Measurements from ENCODE around the gene AARS2.
"Not testable (repeated sequence)": the region's sequence is repeated elsewhere in the genome, so short reads cannot be mapped to it uniquely, and the experiment has no call there.

Gene AARS2

GRCh38 chr6:44332585-44332984 lies 19.4 kb upstream of the AARS2 start:
- Histone ChIP-seq H3K4me1 (ENCODE audit: control insufficient read depth, insufficient read depth, low read length) (peaks cover 8% of the 10 kb centered on the region), H3K27me3 (ENCODE audit: control insufficient read depth, insufficient read depth, low read length, poor library complexity, severe bottlenecking) (no peaks in the 10 kb centered on the region), H3K4me3 (ENCODE audit: insufficient read depth, low read depth, low read length) (no peak overlapping the region), H3K27ac (ENCODE audit: insufficient read depth, low read depth, low read length, poor library complexity, severe bottlenecking) (no peak overlapping the region), H3K36me3 (ENCODE audit: control insufficient read depth, insufficient read depth, low read length) (no peaks in the 10 kb centered on the region), H3K9me3 (ENCODE audit: control insufficient read depth, low read length) (no peaks in the 10 kb centered on the region)
- 74 to 77% methylated on average over 7 of the region's 7 CpGs for WGBS, 2 experiments

GRCh38 chr6:44329858-44330257 lies 16.7 kb upstream of the AARS2 start:
- Histone ChIP-seq H3K27me3 (ENCODE audit: control insufficient read depth, insufficient read depth, low read length, poor library complexity, severe bottlenecking) (no peaks in the 10 kb centered on the region), H3K9me3 (ENCODE audit: control insufficient read depth, low read length) (no peaks in the 10 kb centered on the region), H3K4me3 (ENCODE audit: insufficient read depth, low read depth, low read length) (no peak overlapping the region), H3K36me3 (ENCODE audit: control insufficient read depth, insufficient read depth, low read length) (no peaks in the 10 kb centered on the region), H3K4me1 (ENCODE audit: control insufficient read depth, insufficient read depth, low read length) (no peaks in the 10 kb centered on the region), H3K27ac (ENCODE audit: insufficient read depth, low read depth, low read length, poor library complexity, severe bottlenecking) (no peak overlapping the region)
- WGBS, 2 experiments, result 72 to 77% methylated on average over 5 of the region's 5 CpGs

- H3K4me1 ChIP-seq (ENCODE audit: control insufficient read depth, insufficient read depth, low read length); H3K9me3 ChIP-seq (ENCODE audit: control insufficient read depth, low read length); H3K27me3 ChIP-seq (ENCODE audit: control insufficient read depth, insufficient read depth, low read length, poor library complexity, severe bottlenecking); H3K4me3 ChIP-seq (ENCODE audit: insufficient read depth, low read depth, low read length); H3K27ac ChIP-seq (ENCODE audit: insufficient read depth, low read depth, low read length, poor library complexity, severe bottlenecking); H3K36me3 ChIP-seq (ENCODE audit: control insufficient read depth, insufficient read depth, low read length): not testable (repeated sequence)
- 32 to 44% methylated on average over 4 of the region's 9 CpGs for WGBS, 2 experiments
These were observed 15.1 kb upstream of the AARS2 start for GRCh38 chr6:44328203-44328602.

- WGBS, 2 experiments, result 70 to 74% methylated on average over 2 of the region's 2 CpGs
- Histone ChIP-seq H3K27me3 (ENCODE audit: control insufficient read depth, insufficient read depth, low read length, poor library complexity, severe bottlenecking) (no peaks in the 10 kb centered on the region), H3K4me1 (ENCODE audit: control insufficient read depth, insufficient read depth, low read length) (no peaks in the 10 kb centered on the region), H3K27ac (ENCODE audit: insufficient read depth, low read depth, low read length, poor library complexity, severe bottlenecking) (no peak overlapping the region), H3K4me3 (ENCODE audit: insufficient read depth, low read depth, low read length) (no peak overlapping the region), H3K9me3 (ENCODE audit: control insufficient read depth, low read length) (no peaks in the 10 kb centered on the region), H3K36me3 (ENCODE audit: control insufficient read depth, insufficient read depth, low read length) (no peaks in the 10 kb centered on the region)
These were observed 14.6 kb upstream of the AARS2 start for GRCh38 chr6:44327760-44328159.

GRCh38 chr6:44327096-44327495 lies 13.9 kb upstream of the AARS2 start:
- H3K27me3 ChIP-seq (ENCODE audit: control insufficient read depth, insufficient read depth, low read length, poor library complexity, severe bottlenecking), result no peaks in the 10 kb centered on the region

GRCh38 chr6:44321210-44321609 lies 8.1 kb upstream of the AARS2 start:
- WGBS, 2 experiments, result 84 to 86% methylated on average over 3 of the region's 3 CpGs
- Histone ChIP-seq H3K9me3 (ENCODE audit: control insufficient read depth, low read length) (no peaks in the 10 kb centered on the region), H3K27me3 (ENCODE audit: control insufficient read depth, insufficient read depth, low read length, poor library complexity, severe bottlenecking) (no peaks in the 10 kb centered on the region)

More at GRCh38 chr6:44327096-44327495, 13.9 kb upstream of the AARS2 start:
- H3K4me1 ChIP-seq (ENCODE audit: control insufficient read depth, insufficient read depth, low read length), result no peaks in the 10 kb centered on the region
- H3K4me3 ChIP-seq (ENCODE audit: insufficient read depth, low read depth, low read length), result no peak overlapping the region
- H3K9me3 ChIP-seq (ENCODE audit: control insufficient read depth, low read length), result no peaks in the 10 kb centered on the region
- H3K27ac ChIP-seq (ENCODE audit: insufficient read depth, low read depth, low read length, poor library complexity, severe bottlenecking), result no peak overlapping the region
- no peaks in the 10 kb centered on the region for H3K36me3 ChIP-seq (ENCODE audit: control insufficient read depth, insufficient read depth, low read length)

GRCh38 chr6:44317136-44317631 lies 4.0 kb upstream of the AARS2 start:
- H3K9me3 ChIP-seq (ENCODE audit: control insufficient read depth, low read length); H3K36me3 ChIP-seq (ENCODE audit: control insufficient read depth, insufficient read depth, low read length); H3K4me3 ChIP-seq (ENCODE audit: insufficient read depth, low read depth, low read length); H3K27me3 ChIP-seq (ENCODE audit: control insufficient read depth, insufficient read depth, low read length, poor library complexity, severe bottlenecking); H3K4me1 ChIP-seq (ENCODE audit: control insufficient read depth, insufficient read depth, low read length); H3K27ac ChIP-seq (ENCODE audit: insufficient read depth, low read depth, low read length, poor library complexity, severe bottlenecking): not testable (repeated sequence)
- 78 to 83% methylated on average over 8 to 9 of the region's 9 CpGs for WGBS, 2 experiments

More at GRCh38 chr6:44321210-44321609, 8.1 kb upstream of the AARS2 start:
- no peaks in the 10 kb centered on the region for H3K36me3 ChIP-seq (ENCODE audit: control insufficient read depth, insufficient read depth, low read length)
- no peak overlapping the region for H3K4me3 ChIP-seq (ENCODE audit: insufficient read depth, low read depth, low read length)
- H3K27ac ChIP-seq (ENCODE audit: insufficient read depth, low read depth, low read length, poor library complexity, severe bottlenecking), result no peak overlapping the region
- H3K4me1 ChIP-seq (ENCODE audit: control insufficient read depth, insufficient read depth, low read length), result no peaks in the 10 kb centered on the region

- H3K27me3 ChIP-seq (ENCODE audit: control insufficient read depth, insufficient read depth, low read length, poor library complexity, severe bottlenecking), result no peaks in the 10 kb centered on the region
- peaks cover 6% of the 10 kb centered on the region for H3K4me1 ChIP-seq (ENCODE audit: control insufficient read depth, insufficient read depth, low read length)
- no peaks in the 10 kb centered on the region for H3K9me3 ChIP-seq (ENCODE audit: control insufficient read depth, low read length)
- no peak overlapping the region for H3K27ac ChIP-seq (ENCODE audit: insufficient read depth, low read depth, low read length, poor library complexity, severe bottlenecking)
- whole genome bisulfite sequencing, 2 experiments, result 92 to 95% methylated on average over 12 of the region's 12 CpGs
- no peak overlapping the region for H3K4me3 ChIP-seq (ENCODE audit: insufficient read depth, low read depth, low read length)
- H3K36me3 ChIP-seq (ENCODE audit: control insufficient read depth, insufficient read depth, low read length), result no peaks in the 10 kb centered on the region
These were observed 3.3 kb upstream of the AARS2 start for GRCh38 chr6:44316481-44316880.

- Histone ChIP-seq H3K4me3 (ENCODE audit: insufficient read depth, low read depth, low read length) (no peak overlapping the region), H3K9me3 (ENCODE audit: control insufficient read depth, low read length) (no peaks in the 10 kb centered on the region), H3K27me3 (ENCODE audit: control insufficient read depth, insufficient read depth, low read length, poor library complexity, severe bottlenecking) (no peaks in the 10 kb centered on the region), H3K27ac (ENCODE audit: insufficient read depth, low read depth, low read length, poor library complexity, severe bottlenecking) (no peak overlapping the region), H3K4me1 (ENCODE audit: control insufficient read depth, insufficient read depth, low read length) (peaks cover 6% of the 10 kb centered on the region), H3K36me3 (ENCODE audit: control insufficient read depth, insufficient read depth, low read length) (no peaks in the 10 kb centered on the region)
- 90 to 91% methylated on average over 3 to 5 of the region's 5 CpGs for WGBS, 2 experiments
These were observed 2.8 kb upstream of the AARS2 start for GRCh38 chr6:44315951-44316350.

GRCh38 chr6:44315516-44315915 lies 2.4 kb upstream of the AARS2 start:
- no peak overlapping the region for H3K27ac ChIP-seq (ENCODE audit: insufficient read depth, low read depth, low read length, poor library complexity, severe bottlenecking)
- H3K27me3 ChIP-seq (ENCODE audit: control insufficient read depth, insufficient read depth, low read length, poor library complexity, severe bottlenecking), result no peaks in the 10 kb centered on the region
- WGBS, 2 experiments, result 87 to 90% methylated on average over 3 of the region's 3 CpGs
- H3K36me3 ChIP-seq (ENCODE audit: control insufficient read depth, insufficient read depth, low read length), result peaks cover 1% of the 10 kb centered on the region
- no peak overlapping the region for H3K4me3 ChIP-seq (ENCODE audit: insufficient read depth, low read depth, low read length)
- no peaks in the 10 kb centered on the region for H3K9me3 ChIP-seq (ENCODE audit: control insufficient read depth, low read length)
- H3K4me1 ChIP-seq (ENCODE audit: control insufficient read depth, insufficient read depth, low read length), result peaks cover 6% of the 10 kb centered on the region

GRCh38 chr6:44314657-44315056 lies 1.5 kb upstream of the AARS2 start:
- WGBS, 2 experiments, result 91 to 94% methylated on average over 8 of the region's 8 CpGs
- not testable (repeated sequence) for H3K4me1 ChIP-seq (ENCODE audit: control insufficient read depth, insufficient read depth, low read length); H3K27me3 ChIP-seq (ENCODE audit: control insufficient read depth, insufficient read depth, low read length, poor library complexity, severe bottlenecking); H3K9me3 ChIP-seq (ENCODE audit: control insufficient read depth, low read length); H3K27ac ChIP-seq (ENCODE audit: insufficient read depth, low read depth, low read length, poor library complexity, severe bottlenecking); H3K36me3 ChIP-seq (ENCODE audit: control insufficient read depth, insufficient read depth, low read length); H3K4me3 ChIP-seq (ENCODE audit: insufficient read depth, low read depth, low read length)
